Muscle of leg (tissue), 9 donors: ENCODE data around the gene S100A3. TPM values are rescaled to one million over a fixed set of nuclear protein-coding genes. Genes with fewer than 3 reads are reported as not detected.

Source experiments
- polyA plus RNA-seq, 8 donors: library from polyadenylated mRNA; unstranded; fragments of 120-200 nt; gene quantifications; one replicate each; pipeline versions ENCODE4 v1.2.1 to v1.2.3, GENCODE V29; 2013; ENCODE audit warnings: inconsistent platforms in 1 of 8, low replicate concordance in 1 of 8; ENCODE audit not compliant: insufficient read length in 8 of 8, insufficient read depth in 1 of 8
- total RNA-seq: library from RNA; stranded (reverse); fragments of 120-200 nt; gene quantifications from one replicate; pipeline ENCODE4 v1.2.4, GENCODE V29; 2013

S100A3 gene
- total and polyA plus RNA-seq, 9 donors, result 0.30 to 1.4 (median 0.66) TPM

Other genes starting within 250 kb of the S100A3 start
- gene PGLYRP3, start 236.3 kb downstream of the S100A3 start, total RNA-seq, result not detected
- gene PGLYRP3, start 236.3 kb downstream of the S100A3 start, polyA plus RNA-seq, result under 1 TPM in 1 of 8 donors, not detected in 7; 0.56 TPM
- not detected for gene PGLYRP4, start 200.4 kb downstream of the S100A3 start, total RNA-seq
- under 1 TPM in 1 of 8 donors, not detected in 7; 0.74 TPM for gene PGLYRP4, start 200.4 kb downstream of the S100A3 start, polyA plus RNA-seq
- 17.8 TPM for gene S100A9, start 191.4 kb downstream of the S100A3 start, total RNA-seq
- gene S100A9, start 191.4 kb downstream of the S100A3 start, polyA plus RNA-seq, result 10 to 100 TPM; 23.1 to 47.3 (median 35.1) TPM
- gene S100A12, start 173.6 kb downstream of the S100A3 start, total RNA-seq, result 1.4 TPM
- gene S100A12, start 173.6 kb downstream of the S100A3 start, polyA plus RNA-seq, result 1 to 10 TPM; 1.7 to 4.6 (median 2.9) TPM
- gene S100A8, start 158.2 kb downstream of the S100A3 start, total RNA-seq, result 6.6 TPM
- 10 to 100 TPM; 12.8 to 31.9 (median 19.8) TPM for gene S100A8, start 158.2 kb downstream of the S100A3 start, polyA plus RNA-seq
- gene S100A7A, start 132.7 kb downstream of the S100A3 start, total RNA-seq, result not detected
- gene S100A7A, start 132.7 kb downstream of the S100A3 start, polyA plus RNA-seq, result not detected
- gene S100A7, start 88.6 kb downstream of the S100A3 start, total RNA-seq, result not detected
- gene S100A7, start 88.6 kb downstream of the S100A3 start, polyA plus RNA-seq, result not detected
- gene S100A6, start 13.3 kb downstream of the S100A3 start, total RNA-seq, result 415 TPM
- gene S100A6, start 13.3 kb downstream of the S100A3 start, polyA plus RNA-seq, result 100 to 1,000 TPM; 182 to 300 (median 257) TPM
- gene S100A5, start 8.3 kb downstream of the S100A3 start, total RNA-seq, result not detected
- gene S100A5, start 8.3 kb downstream of the S100A3 start, polyA plus RNA-seq, result under 1 TPM in 1 of 8 donors, not detected in 7; 0.31 TPM
- gene S100A4, start 3.5 kb downstream of the S100A3 start, total RNA-seq, result 238 TPM
- 100 to 1,000 TPM; 188 to 266 (median 208) TPM for gene S100A4, start 3.5 kb downstream of the S100A3 start, polyA plus RNA-seq
- 3.4 TPM for gene S100A2, start 16.6 kb upstream of the S100A3 start, total RNA-seq
- 1 to 10 TPM; 1.4 to 5.0 (median 1.8) TPM for gene S100A2, start 16.6 kb upstream of the S100A3 start, polyA plus RNA-seq
- 45.4 TPM for gene S100A16, start 63.9 kb upstream of the S100A3 start, total RNA-seq
- gene S100A16, start 63.9 kb upstream of the S100A3 start, polyA plus RNA-seq, result 10 to 100 TPM; 45.1 to 77.3 (median 55.3) TPM
- gene S100A14, start 67.1 kb upstream of the S100A3 start, total RNA-seq, result 0.18 TPM
- 10 to 100 TPM in 2 of 8 donors, 1 to 10 TPM in 2, under 1 TPM in 4; 0.15 to 27.5 (median 1.2) TPM for gene S100A14, start 67.1 kb upstream of the S100A3 start, polyA plus RNA-seq
- gene S100A13, start 78.2 kb upstream of the S100A3 start, total RNA-seq, result 111 TPM
- 10 to 100 TPM; 58.4 to 85.4 (median 70.6) TPM for gene S100A13, start 78.2 kb upstream of the S100A3 start, polyA plus RNA-seq
- gene S100A1, start 79.2 kb upstream of the S100A3 start, total RNA-seq, result 4.7 TPM
- 1 to 10 TPM; 3.0 to 9.5 (median 6.3) TPM for gene S100A1, start 79.2 kb upstream of the S100A3 start, polyA plus RNA-seq
- gene CHTOP, start 84.8 kb upstream of the S100A3 start, total RNA-seq, result 45.0 TPM
- 100 to 1,000 TPM in 1 of 8 donors, 10 to 100 TPM in 7; 86.6 to 102 (median 91.0) TPM for gene CHTOP, start 84.8 kb upstream of the S100A3 start, polyA plus RNA-seq
- 53.0 TPM for gene SNAPIN, start 109.4 kb upstream of the S100A3 start, total RNA-seq
- 10 to 100 TPM; 48.4 to 51.5 (median 49.8) TPM for gene SNAPIN, start 109.4 kb upstream of the S100A3 start, polyA plus RNA-seq
- 184 TPM for gene ILF2, start 121.7 kb upstream of the S100A3 start, total RNA-seq
- gene ILF2, start 121.7 kb upstream of the S100A3 start, polyA plus RNA-seq, result 100 to 1,000 TPM; 158 to 217 (median 176) TPM
- 12.9 TPM for gene NPR1, start 129.4 kb upstream of the S100A3 start, total RNA-seq
- gene NPR1, start 129.4 kb upstream of the S100A3 start, polyA plus RNA-seq, result 10 to 100 TPM; 12.7 to 17.4 (median 15.0) TPM
- 28.5 TPM for gene INTS3, start 178.8 kb upstream of the S100A3 start, total RNA-seq
- gene INTS3, start 178.8 kb upstream of the S100A3 start, polyA plus RNA-seq, result 10 to 100 TPM; 33.9 to 48.6 (median 39.3) TPM
- gene SLC27A3, start 226.1 kb upstream of the S100A3 start, total RNA-seq, result 24.2 TPM
- 10 to 100 TPM; 17.7 to 32.7 (median 26.2) TPM for gene SLC27A3, start 226.1 kb upstream of the S100A3 start, polyA plus RNA-seq